Stimulated activated naive CD8-positive, alpha-beta T cell treated with anti-CD3 and anti-CD28 coated beads, Interleukin-15, Interleukin-2, amounts not matched to agents 100 U/mL and 50 U/mL, for 24 hours (primary cell): ENCODE measurements around the gene LMTK2.
"Not testable (repeated sequence)": the region's sequence is repeated elsewhere in the genome, so short reads cannot be mapped to it uniquely, and the experiment has no call there.

Experiments
- ATAC-seq: fragments of 150-1000 bp; cut with Tn5 transposase; one replicate; pipeline ENCODE4 v1.10.0; 2021
- DNase-seq: peaks from one replicate; pipeline ENCODE4 v3.0.0; 2021

The LMTK2 gene

GRCh38 chr7:98217623-98218582 lies 111.2 kb downstream of the LMTK2 start:
- DNase-seq (no peak), ATAC-seq (no peak)

DNA sequence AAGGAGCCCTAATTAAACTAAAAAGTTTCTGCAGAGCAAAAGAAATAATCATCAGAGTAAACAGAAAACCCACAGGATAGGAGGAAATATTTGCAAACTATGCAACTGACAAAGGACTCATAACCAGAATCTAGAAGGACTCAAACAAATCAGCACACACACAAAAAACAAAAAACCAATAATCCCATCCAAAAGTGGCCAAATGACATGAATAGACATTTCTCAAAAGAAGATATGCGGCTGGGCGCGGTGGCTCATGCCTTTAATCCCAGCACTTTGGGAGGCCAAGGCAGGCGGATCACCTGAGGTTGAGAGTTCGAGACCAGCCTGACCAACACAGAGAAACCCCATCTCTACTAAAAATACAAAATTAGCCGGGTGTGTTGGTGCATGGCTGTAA lies 112.7 kb downstream of the LMTK2 start:
- ATAC-seq, DNase-seq: not testable (repeated sequence)

- ATAC-seq, result no peak
- DNase-seq, result no peak
Measured at GRCh38 chr7:98221611-98222532, 115.2 kb downstream of the LMTK2 start.

GRCh38 chr7:98222533-98223195 lies 116.0 kb downstream of the LMTK2 start:
- ATAC-seq, result no peak
- DNase-seq, result no peak

GRCh38 chr7:98223351-98223897 lies 116.8 kb downstream of the LMTK2 start:
- DNase-seq, result no peak
- no peak for ATAC-seq

DNA sequence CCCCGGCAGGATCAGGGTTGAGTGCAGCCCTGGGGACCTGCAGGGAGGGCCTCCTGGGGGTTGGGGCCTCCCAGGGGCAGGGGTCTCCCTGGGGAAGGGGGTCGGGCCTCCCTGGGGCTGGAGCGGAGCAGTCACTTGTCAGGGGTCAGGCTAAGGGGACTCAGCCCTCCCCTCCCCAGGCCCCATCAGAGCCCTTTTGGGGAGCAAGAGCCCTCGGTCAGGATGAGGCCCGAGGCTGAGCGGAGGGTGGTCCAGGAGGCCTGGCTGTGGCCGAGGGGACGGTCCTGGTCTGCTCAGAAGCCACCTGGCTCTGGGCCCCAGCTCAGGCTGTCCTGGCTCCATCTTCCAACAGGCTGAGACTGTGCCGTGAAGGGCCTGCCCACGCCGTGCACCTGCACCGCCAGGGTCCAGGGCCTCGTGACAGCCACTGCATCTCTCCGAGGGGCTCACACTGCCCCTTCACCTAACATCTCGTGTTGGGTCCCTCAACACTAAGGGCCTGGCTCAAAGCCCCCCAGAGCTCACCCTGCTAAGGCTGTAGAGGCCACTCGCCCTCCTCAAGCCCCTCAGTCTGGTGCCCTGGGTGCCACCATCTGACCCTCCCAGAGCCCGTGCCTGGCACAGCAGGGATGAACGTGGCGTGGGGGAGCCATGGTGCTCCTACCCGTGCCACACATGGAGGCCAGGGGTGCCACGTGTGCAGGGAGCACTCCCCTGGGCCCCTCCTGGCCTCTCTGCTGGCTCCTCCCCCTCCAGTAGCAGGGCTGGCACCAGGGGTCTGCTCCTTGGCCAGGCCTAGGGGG lies 117.4 kb downstream of the LMTK2 start:
- DNase-seq (no peak), ATAC-seq (peak; percentile 16)

- no peak for ATAC-seq
- no peak for DNase-seq
Measured at GRCh38 chr7:98224701-98225181, 118.1 kb downstream of the LMTK2 start.

GRCh38 chr7:98225913-98226614 lies 119.4 kb downstream of the LMTK2 start:
- DNase-seq (no peak), ATAC-seq (no peak)

GRCh38 chr7:98227939-98228338 lies 121.3 kb downstream of the LMTK2 start:
- no peak for ATAC-seq
- no peak for DNase-seq

- ATAC-seq (no peak), DNase-seq (no peak)
Measured at GRCh38 chr7:98228801-98229200, 122.1 kb downstream of the LMTK2 start.

GRCh38 chr7:98229441-98229840 lies 122.8 kb downstream of the LMTK2 start:
- ATAC-seq (no peak), DNase-seq (no peak)

DNA sequence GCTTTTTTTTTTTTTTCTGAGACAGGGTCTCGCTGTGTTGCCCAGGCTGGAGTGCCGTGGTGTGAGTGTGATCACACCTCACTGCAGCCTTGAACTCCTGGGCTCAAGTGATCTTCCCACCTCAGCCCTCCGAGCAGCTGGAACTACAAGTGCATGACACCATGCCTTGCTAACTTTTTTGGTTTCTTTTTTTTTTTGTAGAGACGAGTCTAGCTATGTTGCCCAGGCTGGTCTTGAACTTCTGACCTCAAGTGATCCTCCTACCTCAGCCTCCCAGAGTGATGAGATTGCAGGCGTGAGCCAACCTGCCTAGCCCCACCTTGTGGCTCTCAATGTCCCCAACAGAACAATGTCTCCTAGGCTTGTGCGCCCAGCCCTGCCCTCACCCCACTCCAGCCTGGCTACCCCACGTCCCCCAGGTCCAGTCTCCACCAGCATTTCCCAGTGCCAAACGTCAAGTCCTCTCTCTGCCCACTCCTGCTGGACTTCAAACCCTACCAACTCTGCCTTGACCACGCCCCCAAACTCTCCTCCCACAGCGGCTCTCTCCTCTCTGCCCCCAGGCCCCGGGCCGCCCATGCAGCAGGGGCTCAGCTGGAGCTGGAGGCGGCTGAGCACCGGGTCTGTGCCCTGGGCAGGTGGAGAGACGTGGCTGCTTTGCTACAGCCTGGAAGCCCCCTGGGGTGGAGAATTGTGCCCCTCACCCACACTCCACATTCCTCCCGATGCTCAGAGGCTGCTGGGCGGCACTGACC lies 123.5 kb downstream of the LMTK2 start:
- no peak for ATAC-seq
- no peak for DNase-seq

- no peak for ATAC-seq
- DNase-seq, result no peak
Measured at GRCh38 chr7:98230746-98231471, 124.2 kb downstream of the LMTK2 start.

- ATAC-seq, result no peak
- DNase-seq, result no peak
Measured at GRCh38 chr7:98231493-98232262, 125.0 kb downstream of the LMTK2 start.

- ATAC-seq (no peak), DNase-seq (no peak)
Measured at GRCh38 chr7:98232263-98232585, 125.6 kb downstream of the LMTK2 start.

- DNase-seq, result no peak
- no peak for ATAC-seq
Measured at GRCh38 chr7:98232799-98233198, 126.1 kb downstream of the LMTK2 start.

DNA sequence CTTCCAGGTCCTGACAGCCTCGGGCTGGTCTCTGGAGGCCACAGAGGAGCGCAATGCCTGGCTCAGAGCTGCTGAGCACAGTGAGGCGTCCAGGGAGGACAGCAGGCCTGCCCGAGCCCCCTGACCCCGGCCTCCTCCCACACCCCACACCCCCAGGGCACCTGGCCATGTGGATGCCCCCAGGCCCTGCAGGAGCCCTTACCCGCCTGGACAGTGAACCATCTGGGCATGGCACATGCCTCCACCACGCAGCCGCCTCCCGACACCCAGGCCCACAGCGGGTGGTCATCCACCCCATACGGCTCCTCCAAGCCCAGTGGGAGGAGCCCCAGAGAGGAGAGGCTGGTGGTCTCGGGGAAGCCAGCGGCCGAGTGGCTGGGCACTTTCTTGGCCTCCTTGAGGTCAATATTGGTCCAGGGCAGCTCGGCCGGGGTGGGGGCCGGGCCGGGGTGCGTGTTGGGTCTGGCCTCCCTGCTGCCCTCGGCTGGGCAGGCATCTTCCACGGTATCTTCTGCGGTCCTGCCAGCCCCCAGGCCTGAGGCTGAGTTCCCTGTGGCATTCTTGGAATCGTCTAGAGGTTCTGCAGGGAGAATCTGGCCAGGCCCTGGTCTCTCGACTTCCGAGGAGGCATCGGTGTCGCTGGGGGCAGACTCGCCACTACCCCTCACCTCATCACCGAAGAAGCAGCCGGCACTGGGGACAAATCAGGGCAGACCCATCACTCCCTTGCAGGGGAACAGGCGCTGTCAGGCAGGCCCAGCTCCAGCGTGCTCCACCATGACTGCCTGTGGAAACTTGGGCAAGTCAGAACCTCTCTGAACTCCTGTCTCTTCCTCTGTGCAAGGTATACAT lies 126.8 kb downstream of the LMTK2 start:
- DNase-seq, result no peak
- no peak for ATAC-seq
